HepG2 (cell line): ENCODE measurements around the gene NTN5. TPM values are rescaled to one million over a fixed set of nuclear protein-coding genes. Genes with fewer than 3 reads are reported as not detected.
A peak's percentile ranks its signal among the peaks of the same experiment; 100 is the strongest.

ENCODE experiments used
- ATAC-seq: fragments of 200-7000 bp; cut with Tn5 transposase; 3 replicates; pipeline ENCODE4 v1.9.1; 2020; ENCODE audit warnings: mild to moderate bottlenecking, moderate library complexity
- BruUV-seq: library from RNA; stranded (reverse); fragments of 400-500 nt; replicated peaks from 2 replicates; lab custom pipeline; 2021; lab: Mats Ljungman, UMichigan
- CTCF ChIA-PET: fragments of 300-600 bp; formaldehyde crosslinking; extraction: SDS; loops from one replicate; lab custom pipeline; 2021; ENCODE audit warnings: low total read pairs, inconsistent platforms, low intra/inter-chr PET ratio; lab: Yijun Ruan, JAX
- POLR2A ChIA-PET: fragments of 350-600 bp; sonication (Branson Sonifier 250); formaldehyde crosslinking; loops from one replicate; lab custom pipeline; 2020; ENCODE audit warnings: antibody characterized with exemption, inconsistent platforms; lab: Yijun Ruan, JAX
- DNase-seq: peaks from one replicate; pipeline ENCODE4 v3.0.0-alpha.2; 2015; ENCODE audit warnings: low spot score
- FAIRE-seq: peaks from 3 replicates; lab custom pipeline; 2011; peaks lifted over from hg19 to GRCh38; lab: Jason Lieb, UNC
- H2AFZ ChIP-seq: one replicate; pipeline ENCODE4 v1.6.1; 2011; ENCODE audit warnings: low read length, inconsistent platforms
- H3K27ac ChIP-seq: fragments of 300-600 bp; 3 replicates; pipeline ENCODE4 v1.8.0; 2011; ENCODE audit warnings: mixed run types, mild to moderate bottlenecking, mixed read lengths, low read length, inconsistent platforms; ENCODE audit not compliant: insufficient read depth; ENCODE audit errors: extremely low read length
- H3K27me3 ChIP-seq, 2 experiments: fragments of 200-600 bp in 1 of 2; 2 replicates in 1 of 2; 3 replicates in 1 of 2; pipeline versions ENCODE4 v1.6.0 to v1.8.0; 2011; ENCODE audit warnings: low read length in 2 of 2, mild to moderate bottlenecking in 2 of 2, moderate library complexity in 2 of 2, inconsistent platforms in 1 of 2; ENCODE audit not compliant: insufficient read depth in 2 of 2, control insufficient read depth in 1 of 2
- H3K36me3 ChIP-seq, 2 experiments: fragments of 200-600 bp in 1 of 2; replicated peaks in 1 of 2; 2 replicates in 1 of 2; 3 replicates in 1 of 2; pipeline versions ENCODE4 v1.5.1 to v1.8.0; 2011; ENCODE audit warnings: low read length in 2 of 2, inconsistent platforms in 1 of 2; ENCODE audit not compliant: insufficient read depth in 2 of 2, control insufficient read depth in 1 of 2
- H3K4me1 ChIP-seq: 2 replicates; pipeline ENCODE4 v1.5.1; 2012; ENCODE audit warnings: low read length, inconsistent platforms; ENCODE audit not compliant: insufficient read depth
- H3K4me2 ChIP-seq: 2 replicates; pipeline ENCODE4 v1.6.0; 2011; ENCODE audit warnings: low read depth, low read length, inconsistent platforms
- H3K4me3 ChIP-seq, 3 experiments: fragments of 200-600 bp in 1 of 3; sonication (generic), shearing (Covaris generic) in 1 of 3; replicated peaks in 1 of 3; 2 replicates each; pipeline ENCODE4 v1.5.1; 2011 to 2016; ENCODE audit warnings: low read length in 3 of 3, inconsistent platforms in 2 of 3, low read depth in 2 of 3, mild to moderate bottlenecking in 2 of 3, control low read depth in 1 of 3, mixed read lengths in 1 of 3; ENCODE audit not compliant: insufficient read depth in 1 of 3
- H3K79me2 ChIP-seq: one replicate; pipeline ENCODE4 v1.6.1; 2011; ENCODE audit warnings: low read length, inconsistent platforms; ENCODE audit not compliant: insufficient read depth
- H3K9ac ChIP-seq: 2 replicates; pipeline ENCODE4 v1.6.0; 2011; ENCODE audit warnings: mild to moderate bottlenecking, low read depth, low read length, inconsistent platforms; ENCODE audit not compliant: insufficient read depth
- H3K9me3 ChIP-seq: 2 replicates; pipeline ENCODE4 v1.5.1; 2012; ENCODE audit warnings: mild to moderate bottlenecking, low read length
- H4K20me1 ChIP-seq: 2 replicates; pipeline ENCODE4 v1.6.0; 2011; ENCODE audit warnings: inconsistent platforms, mild to moderate bottlenecking, low read length, moderate library complexity; ENCODE audit not compliant: insufficient read depth
- ADNP ChIP-seq: sonication (generic); formaldehyde crosslinking; IDR thresholded peaks from 2 replicates; pipeline ENCODE4 v1.4.0; 2020; ENCODE audit warnings: missing genetic modification reagents
- CREM ChIP-seq, 2 experiments: sonication (generic) in 1 of 2; formaldehyde crosslinking in 1 of 2; IDR thresholded peaks; 2 replicates each; pipeline versions ENCODE4 v1.4.0 to v1.6.1; 2016 to 2020; ENCODE audit warnings: antibody characterized with exemption in 1 of 2, mild to moderate bottlenecking in 1 of 2, missing genetic modification reagents in 1 of 2
- GABPB1 ChIP-seq: IDR thresholded peaks from 2 replicates; pipeline ENCODE4 v1.6.1; 2016; ENCODE audit warnings: mild to moderate bottlenecking, missing genetic modification reagents, moderate library complexity, missing compliant biosample characterization
- HCFC1 ChIP-seq: fragments of 150-350 bp; IDR thresholded peaks from 2 replicates; pipeline ENCODE4 v1.6.1; 2014; ENCODE audit warnings: low read depth, low read length
- HNF4G ChIP-seq, 2 experiments: sonication (generic) in 1 of 2; formaldehyde crosslinking in 1 of 2; IDR thresholded peaks; 2 replicates each; pipeline versions ENCODE4 v1.4.0 to v1.6.1; 2011 to 2020; ENCODE audit warnings: borderline replicate concordance in 2 of 2, low read depth in 2 of 2, mild to moderate bottlenecking in 2 of 2, low read length in 1 of 2, missing genetic modification reagents in 1 of 2, moderate library complexity in 1 of 2
- KDM6A ChIP-seq: IDR thresholded peaks from 2 replicates; pipeline ENCODE4 v1.6.1; 2016; ENCODE audit warnings: low read depth
- PHF20 ChIP-seq: sonication (generic); formaldehyde crosslinking; IDR thresholded peaks from 2 replicates; pipeline ENCODE4 v1.5.0; 2020; ENCODE audit warnings: mild to moderate bottlenecking, missing genetic modification reagents
- POLR2A ChIP-seq, 2 experiments: IDR thresholded peaks; 2 replicates each; pipeline ENCODE4 v1.6.1; 2011; ENCODE audit warnings: low read depth in 2 of 2, low read length in 2 of 2, mild to moderate bottlenecking in 1 of 2, moderate library complexity in 1 of 2; ENCODE audit not compliant: insufficient read depth in 1 of 2
- RBFOX2 ChIP-seq: fragments of 200-400 bp; formaldehyde crosslinking; IDR thresholded peaks from 2 replicates; pipeline ENCODE4 v1.6.1; 2017; ENCODE audit warnings: low read depth, mild to moderate bottlenecking, low read length
- REPIN1 ChIP-seq: sonication (generic); formaldehyde crosslinking; IDR thresholded peaks from 2 replicates; pipeline ENCODE4 v1.8.0; 2022; ENCODE audit warnings: missing genetic modification reagents, low read depth, mild to moderate bottlenecking, borderline replicate concordance
- TEAD3 ChIP-seq: optimal IDR thresholded peaks from 2 replicates; pipeline ENCODE3; 2016; ENCODE audit warnings: borderline replicate concordance
- TRIM24 ChIP-seq: sonication (generic); formaldehyde crosslinking; IDR thresholded peaks from 2 replicates; pipeline ENCODE4 v1.8.0; 2022; ENCODE audit warnings: mild to moderate bottlenecking, missing genetic modification reagents
- ZNF143 ChIP-seq: sonication (generic); formaldehyde crosslinking; IDR thresholded peaks from 2 replicates; pipeline ENCODE4 v1.4.0; 2020; ENCODE audit warnings: missing genetic modification reagents
- ZNF574 ChIP-seq: sonication (generic); formaldehyde crosslinking; IDR thresholded peaks from 2 replicates; pipeline ENCODE4 v1.4.0; 2020; ENCODE audit warnings: missing genetic modification reagents
- ZNF710 ChIP-seq: sonication (generic); formaldehyde crosslinking; IDR thresholded peaks from 2 replicates; pipeline ENCODE4 v1.5.0; 2020; ENCODE audit warnings: mild to moderate bottlenecking, missing genetic modification reagents, borderline replicate concordance
- ZNF781 ChIP-seq: sonication (generic); formaldehyde crosslinking; IDR thresholded peaks from 2 replicates; pipeline ENCODE4 v1.5.1; 2020; ENCODE audit warnings: borderline replicate concordance, mild to moderate bottlenecking, missing genetic modification reagents; ENCODE audit errors: not compliant biosample characterization
- WGBS: methylation state at CpG from one replicate; pipeline ENCODE4 v1.1.6; 2017; ENCODE audit warnings: low lambda C conversion rate; 5-methylcytosine and 5-hydroxymethylcytosine counted together
- in situ Hi-C: cut with HindIII; loops from 2 replicates; pipeline ENCODE4 v1.10.0; 2017; ENCODE audit warnings: low pct_unique_long_range_greater_than_20kb; ENCODE audit not compliant: extremely low pct_ligation_motif_present
- intact Hi-C: fragments of 100-400 bp; cut with micrococcal nuclease; formaldehyde crosslinking; loops from one replicate; pipeline ENCODE4 v1.10.0; 2022; ENCODE audit not compliant: unreplicated experiment
- polyA plus RNA-seq, 8 experiments: library from polyadenylated mRNA; depleted of rRNA in 3 of 8; stranded (reverse) in 7 of 8; unstranded in 1 of 8; fragments of >200 nt; fragmentation: Illumina TruSeq in 4 of 8; extraction: Trizol in 4 of 8; gene quantifications; 2 replicates each; pipeline versions ENCODE4 v1.2.1 to v1.2.3, GENCODE V29; 2011 to 2016; ENCODE audit warnings: low read depth in 4 of 8, missing spikeins in 1 of 8, mixed read lengths in 1 of 8; ENCODE audit not compliant: insufficient read depth in 1 of 8
- total RNA-seq, 5 experiments: library from RNA; depleted of rRNA; stranded (reverse); fragments of >200 nt; fragmentation: Illumina TruSeq; extraction: Trizol; gene quantifications; 2 replicates each; pipeline ENCODE4 v1.2.3, GENCODE V29; 2016; ENCODE audit warnings: low read depth in 1 of 5

Gene NTN5
- total and polyA plus RNA-seq, 2 of the 13 experiments (the other 11 are each of a cell fraction or from before 2014, with no cell fraction given), result 0.05 TPM; not detected in 1

DNA sequence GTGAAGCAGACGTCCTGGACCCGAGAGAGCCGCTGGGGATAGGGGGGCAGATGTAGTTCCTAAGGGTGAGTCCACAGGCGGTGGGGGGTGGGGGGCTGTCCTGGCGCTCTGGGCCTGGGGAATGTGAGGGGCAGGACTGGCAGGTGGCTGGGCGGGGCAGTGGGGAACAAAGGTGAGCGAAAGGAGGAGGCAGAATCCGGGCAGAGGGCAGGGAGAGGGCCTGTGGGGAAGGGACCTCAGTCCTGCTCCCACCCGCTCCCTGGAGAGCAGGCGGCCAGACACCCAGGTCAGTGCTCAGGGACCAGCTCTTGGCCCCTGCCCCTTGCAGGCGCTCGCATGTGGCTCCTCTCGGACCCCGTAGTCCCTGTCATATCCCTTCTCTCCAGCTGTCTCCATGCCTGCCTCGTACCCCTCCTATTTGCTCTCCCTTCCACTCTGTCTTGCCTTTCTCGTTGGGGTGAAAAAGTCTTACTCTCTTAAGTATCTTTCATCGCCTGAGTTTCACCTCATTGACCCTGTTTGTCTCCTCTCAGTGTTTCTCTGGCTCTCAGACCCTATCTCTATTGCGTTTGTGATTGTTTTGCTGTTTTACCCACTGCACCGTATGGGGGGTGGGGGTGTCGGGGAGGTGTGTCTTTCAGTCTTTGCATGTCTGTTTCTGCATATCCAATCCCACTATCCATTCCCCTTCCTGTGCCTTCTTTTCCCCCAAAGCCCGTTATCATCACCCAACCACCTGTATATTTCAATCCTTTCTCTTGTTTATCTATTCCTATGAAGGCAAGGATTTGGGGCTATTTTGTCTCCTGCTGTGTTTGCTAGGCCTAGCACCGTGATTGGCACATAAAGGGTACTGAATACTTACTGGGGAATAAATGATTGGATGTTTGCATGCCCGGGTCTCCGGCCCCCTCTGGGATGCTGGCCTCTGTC, 47.8 kb downstream of the NTN5 start (continued):
- TF ChIP-seq HNF4G (IDR thresholded peaks at IDR 0.05; ENCODE audit: borderline replicate concordance, low read depth, low read length), result peak; percentile 52; the same call in 1 of the 2 replicates
- no peak for TF ChIP-seq HNF4G (CRISPR knock-in tag; IDR thresholded peaks at IDR 0.05; ENCODE audit: borderline replicate concordance, low read depth)
- peak; percentile 39 for TF ChIP-seq TEAD3 (CRISPR knock-in tag)
- TF ChIP-seq KDM6A, result no peak

- ChIA-PET CTCF (no interaction called here), POLR2A (interaction anchor here (0.9 to 1.8 kb wide), 4 partner anchors 9 to 56 kb away, joined by 3 to 15 read pairs (median 3); partner anchors contain the start of gene FAM83E)
- in situ Hi-C loops, result no loop called here
- no peaks in the 10 kb centered on the region for H3K9me3 ChIP-seq
- no TSS peak for BruUV-seq
- H3K27ac ChIP-seq, result peak overlapping the region; percentile 73
- WGBS, result 84% methylated on average over 40 of the region's 40 CpGs
- intact Hi-C loops, result no loop called here
- peak overlapping the region; percentile 52 to 65 (median 63); a peak in 5 of 6 replicates for H3K4me3 ChIP-seq
- H3K4me2 ChIP-seq, result peak overlapping the region; percentile 73
- H2AFZ ChIP-seq, result no peak overlapping the region
- H4K20me1 ChIP-seq, result no peaks in the 10 kb centered on the region
- H3K79me2 ChIP-seq, result peaks cover 4% of the 10 kb centered on the region
- FAIRE-seq (peak; percentile 68), DNase-seq (peak; percentile 82), ATAC-seq (peak; percentile 74)
- peak overlapping the region; percentile 66 for H3K9ac ChIP-seq
- no peaks in the 10 kb centered on the region for H3K36me3 ChIP-seq
- no peaks in the 10 kb centered on the region for H3K27me3 ChIP-seq
- peaks cover 49% of the 10 kb centered on the region for H3K4me1 ChIP-seq
- TF ChIP-seq POLR2A (IDR thresholded peaks at IDR 0.05; ENCODE audit: insufficient read depth in 1 of 2, low read depth in 2 of 2, low read length in 2 of 2), result 0 out of 4 replicates have a peak, but pooled peaks of 1 of the 2 experiments have one; percentile 6
- TF ChIP-seq CREM (IDR thresholded peaks at IDR 0.05), result peak; percentile 38; the same call in 1 of the 2 replicates
- TF ChIP-seq CREM (CRISPR knock-in tag; IDR thresholded peaks at IDR 0.05), result no peak
- TF ChIP-seq REPIN1, result 0 out of 2 replicates have a peak, but pooled peaks have one; percentile 31
- TF ChIP-seq ADNP (CRISPR knock-in tag), result no peak
- no peak for TF ChIP-seq TRIM24 (CRISPR knock-in tag)
- TF ChIP-seq RBFOX2, result peak; percentile 69
- TF ChIP-seq PHF20 (CRISPR knock-in tag), result peak; percentile 37; the same call in 1 of the 2 replicates
- TF ChIP-seq ZNF710 (CRISPR knock-in tag), result no peak
- TF ChIP-seq ZNF574 (CRISPR knock-in tag), result peak; percentile 98
- peak; percentile 76 for TF ChIP-seq GABPB1 (CRISPR knock-in tag)
- TF ChIP-seq ZNF143 (CRISPR knock-in tag), result peak; percentile 40; the same call in 1 of the 2 replicates
- no peak for TF ChIP-seq ZNF781 (CRISPR knock-in tag)
- peak; percentile 57; the same call in 1 of the 2 replicates for TF ChIP-seq HCFC1
Observed at GRCh38 chr19:48624067-48624594, 48.7 kb downstream of the NTN5 start.
